ENCODE results near the gene NSD1.

Gene NSD1

GRCh38 chr5:177099422-177100093, 34.0 kb upstream of the NSD1 start:
- no peaks in the 10 kb centered on the region for H3K9me2 ChIP-seq (replicated peaks; ENCODE audit: control insufficient read depth, low read length)
- peaks cover 16% of the 10 kb centered on the region for H3K4me1 ChIP-seq (ENCODE audit: control insufficient read depth, low read length)
- no peaks in the 10 kb centered on the region for H3F3A ChIP-seq (ENCODE audit: control insufficient read depth, insufficient read depth)
- TF ChIP-seq EZH2phosphoT487 (IDR thresholded peaks at IDR 0.05; ENCODE audit: borderline replicate concordance, low read length), result no peak
- TF ChIP-seq CTCF (IDR thresholded peaks at IDR 0.05; ENCODE audit: low read depth, low read length, poor library complexity, severe bottlenecking), result no peak
- H3K27ac ChIP-seq (ENCODE audit: low read depth, low read length), result no peak overlapping the region
- H3K4me2 ChIP-seq (ENCODE audit: low read length), result peak overlapping the region; percentile 49
- H3K79me2 ChIP-seq (ENCODE audit: control insufficient read depth, low read length), result no peaks in the 10 kb centered on the region
- peaks cover 1% of the 10 kb centered on the region; the same call in 1 of the 2 replicates for H3K27me3 ChIP-seq (ENCODE audit: control insufficient read depth, low read length)
- H3K9me3 ChIP-seq (ENCODE audit: control insufficient read depth, insufficient read depth, low read length), result no peaks in the 10 kb centered on the region
- H3K36me3 ChIP-seq (ENCODE audit: control insufficient read depth, low read length), result no peaks in the 10 kb centered on the region
- 0 out of 2 replicates have a peak overlapping the region, but pooled peaks have one; percentile 15 for H3K4me3 ChIP-seq (ENCODE audit: low read length)
- no peaks in the 10 kb centered on the region for H4K20me1 ChIP-seq (ENCODE audit: control insufficient read depth, insufficient read depth, low read depth, low read length)

GRCh38 chr5:177100714-177101121, 32.9 kb upstream of the NSD1 start:
- Histone ChIP-seq H3K36me3 (ENCODE audit: control insufficient read depth, low read length) (no peaks in the 10 kb centered on the region), H3K9me3 (ENCODE audit: control insufficient read depth, insufficient read depth, low read length) (no peaks in the 10 kb centered on the region), H3K4me3 (ENCODE audit: low read length) (no peak overlapping the region), H3K27me3 (ENCODE audit: control insufficient read depth, low read length) (peaks cover 3% of the 10 kb centered on the region; the same call in 1 of the 2 replicates), H3K4me1 (ENCODE audit: control insufficient read depth, low read length) (peaks cover 16% of the 10 kb centered on the region), H3K79me2 (ENCODE audit: control insufficient read depth, low read length) (no peaks in the 10 kb centered on the region), H3K27ac (ENCODE audit: low read depth, low read length) (no peak overlapping the region), H3K4me2 (ENCODE audit: low read length) (no peak overlapping the region), H3K9me2 (replicated peaks; ENCODE audit: control insufficient read depth, low read length) (no peaks in the 10 kb centered on the region), H3F3A (ENCODE audit: control insufficient read depth, insufficient read depth) (no peaks in the 10 kb centered on the region), H4K20me1 (ENCODE audit: control insufficient read depth, insufficient read depth, low read depth, low read length) (no peaks in the 10 kb centered on the region)
- TF ChIP-seq CTCF (IDR thresholded peaks at IDR 0.05; ENCODE audit: low read depth, low read length, poor library complexity, severe bottlenecking), result no peak
- TF ChIP-seq EZH2phosphoT487 (IDR thresholded peaks at IDR 0.05; ENCODE audit: borderline replicate concordance, low read length), result no peak

GRCh38 chr5:177103523-177104253, 29.9 kb upstream of the NSD1 start:
- Histone ChIP-seq H4K20me1 (ENCODE audit: control insufficient read depth, insufficient read depth, low read depth, low read length) (no peaks in the 10 kb centered on the region), H3K79me2 (ENCODE audit: control insufficient read depth, low read length) (no peaks in the 10 kb centered on the region), H3K4me1 (ENCODE audit: control insufficient read depth, low read length) (peaks cover 15% of the 10 kb centered on the region), H3K27me3 (ENCODE audit: control insufficient read depth, low read length) (peaks cover 3% of the 10 kb centered on the region; the same call in 1 of the 2 replicates), H3K36me3 (ENCODE audit: control insufficient read depth, low read length) (no peaks in the 10 kb centered on the region), H3K4me2 (ENCODE audit: low read length) (no peak overlapping the region), H3K27ac (ENCODE audit: low read depth, low read length) (no peak overlapping the region), H3K9me3 (ENCODE audit: control insufficient read depth, insufficient read depth, low read length) (no peaks in the 10 kb centered on the region), H3K9me2 (replicated peaks; ENCODE audit: control insufficient read depth, low read length) (no peaks in the 10 kb centered on the region), H3K4me3 (ENCODE audit: low read length) (no peak overlapping the region), H3F3A (ENCODE audit: control insufficient read depth, insufficient read depth) (no peaks in the 10 kb centered on the region)
- no peak for TF ChIP-seq CTCF (IDR thresholded peaks at IDR 0.05; ENCODE audit: low read depth, low read length, poor library complexity, severe bottlenecking)
- no peak for TF ChIP-seq EZH2phosphoT487 (IDR thresholded peaks at IDR 0.05; ENCODE audit: borderline replicate concordance, low read length)

Data from DOHH2 (cell line).